Measurements from ENCODE around the gene TGFBRAP1. TPM values are rescaled to one million over a fixed set of nuclear protein-coding genes. Genes with fewer than 3 reads are reported as not detected.
"Not testable (repeated sequence)": the region's sequence is repeated elsewhere in the genome, so short reads cannot be mapped to it uniquely, and the experiment has no call there.

The TGFBRAP1 gene
- total RNA-seq, 1 donor from 2014 or later: 6.1 TPM

GRCh38 chr2:105358593-105358992, 29.1 kb upstream of the TGFBRAP1 start:
- ATAC-seq (peak; percentile 87), DNase-seq (ENCODE audit: low spot score) (no peak)

GRCh38 chr2:105357122-105357521, 27.6 kb upstream of the TGFBRAP1 start:
- ATAC-seq (no peak), DNase-seq (ENCODE audit: low spot score) (no peak)

GRCh38 chr2:105344704-105345345, 15.3 kb upstream of the TGFBRAP1 start:
- DNase-seq (ENCODE audit: low spot score) (no peak), ATAC-seq (peak; percentile 78)

- DNase-seq (ENCODE audit: low spot score) (no peak), ATAC-seq (no peak)
Observed at GRCh38 chr2:105339414-105339813, 9.9 kb upstream of the TGFBRAP1 start.

GRCh38 chr2:105338020-105338385, 8.5 kb upstream of the TGFBRAP1 start:
- ATAC-seq (peak; percentile 27), DNase-seq (ENCODE audit: low spot score) (no peak)

GRCh38 chr2:105337122-105338019, 7.8 kb upstream of the TGFBRAP1 start, which contains the start of gene C2orf49:
Gene C2orf49, plus strand, starts transcription at chr2:105337540. Its CDS starts 48 bp downstream, at chr2:105337588.
- ATAC-seq (peak; percentile 94), DNase-seq (ENCODE audit: low spot score) (peak; percentile 88)

GRCh38 chr2:105336786-105337121, 7.2 kb upstream of the TGFBRAP1 start:
- ATAC-seq (no peak), DNase-seq (ENCODE audit: low spot score) (no peak)

- ATAC-seq (no peak), DNase-seq (ENCODE audit: low spot score) (no peak)
Observed at GRCh38 chr2:105335469-105335868, 5.9 kb upstream of the TGFBRAP1 start.

- no peak for ATAC-seq
- DNase-seq (ENCODE audit: low spot score): no peak
Observed at GRCh38 chr2:105334211-105334610, 4.7 kb upstream of the TGFBRAP1 start.

- DNase-seq (ENCODE audit: low spot score) (no peak), ATAC-seq (no peak)
Observed at GRCh38 chr2:105330681-105331375, 1.3 kb upstream of the TGFBRAP1 start.

- no peak for DNase-seq (ENCODE audit: low spot score)
- ATAC-seq: peak; percentile 30
Observed at GRCh38 chr2:105329197-105329554, 359 bp downstream of the TGFBRAP1 start.

- DNase-seq (ENCODE audit: low spot score): no peak
- ATAC-seq: peak; percentile 27
Observed at GRCh38 chr2:105328281-105329196, 996 bp downstream of the TGFBRAP1 start.

GRCh38 chr2:105327690-105328089, 1.8 kb downstream of the TGFBRAP1 start:
- DNase-seq (ENCODE audit: low spot score): no peak
- ATAC-seq: no peak

- ATAC-seq; DNase-seq (ENCODE audit: low spot score): not testable (repeated sequence)
Observed at GRCh38 chr2:105327271-105327670, 2.3 kb downstream of the TGFBRAP1 start.

GRCh38 chr2:105325389-105325963, 4.1 kb downstream of the TGFBRAP1 start:
- no peak for ATAC-seq

GRCh38 chr2:105324732-105325131, 4.8 kb downstream of the TGFBRAP1 start:
- DNase-seq (ENCODE audit: low spot score): no peak
- ATAC-seq: no peak

More at GRCh38 chr2:105325389-105325963, 4.1 kb downstream of the TGFBRAP1 start:
- DNase-seq (ENCODE audit: low spot score): no peak

- ATAC-seq: no peak
- DNase-seq (ENCODE audit: low spot score): no peak
Observed at GRCh38 chr2:105324101-105324500, 5.4 kb downstream of the TGFBRAP1 start.

GRCh38 chr2:105323111-105323510, 6.4 kb downstream of the TGFBRAP1 start:
- DNase-seq (ENCODE audit: low spot score): no peak
- ATAC-seq: no peak

GRCh38 chr2:105321875-105322646, 7.5 kb downstream of the TGFBRAP1 start:
- DNase-seq (ENCODE audit: low spot score) (no peak), ATAC-seq (no peak)

Measured in left lobe of liver (tissue), 2 donors.